ENCODE data around the gene CFAP68. TPM values are rescaled to one million over a fixed set of nuclear protein-coding genes. Genes with fewer than 3 reads are reported as not detected.

CFAP68 gene
- total and polyA plus RNA-seq, 10 of the 15 experiments (the other 5 are each of a cell fraction or from before 2014, with no cell fraction given): 35.7 to 84.4 (median 64.1) TPM

DNA sequence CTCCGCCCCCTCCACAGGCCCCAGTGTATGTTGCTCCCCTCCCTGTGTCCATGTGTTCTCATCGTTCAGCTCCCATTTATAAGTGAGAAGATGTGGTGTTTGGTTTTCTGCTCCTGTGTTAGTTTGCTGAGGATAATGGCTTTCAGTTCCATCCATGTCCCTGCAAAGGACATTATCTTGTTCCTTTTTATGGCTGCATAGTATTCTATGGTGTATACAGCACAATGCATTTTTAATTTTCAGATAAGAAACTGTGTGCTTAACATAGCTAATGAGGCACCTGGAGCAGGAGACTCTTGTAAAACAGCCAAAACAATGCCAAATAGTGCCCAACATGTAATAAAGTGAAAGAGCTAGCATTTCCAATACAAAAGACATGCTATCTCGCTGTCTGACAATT is 29.7 kb upstream of the CFAP68 start:
- Histone ChIP-seq H3K4me2 (ENCODE audit: control insufficient read depth, insufficient read depth) (no peak overlapping the region), H4K20me1 (ENCODE audit: control insufficient read depth, insufficient read depth) (no peaks in the 10 kb centered on the region), H3K79me2 (ENCODE audit: control insufficient read depth, insufficient read depth, low read length) (no peaks in the 10 kb centered on the region), H3K4me3 (no peak overlapping the region), H3K27ac (ENCODE audit: control insufficient read depth, insufficient read depth) (no peak overlapping the region), H3K27me3 (replicated peaks in 1 of 2; ENCODE audit: control insufficient read depth in 2 of 2, insufficient read depth in 2 of 2, low read length in 1 of 2) (no peaks in the 10 kb centered on the region), H3K9me3 (replicated peaks; ENCODE audit: control insufficient read depth, insufficient read depth, low read length) (no peaks in the 10 kb centered on the region), H2AFZ (ENCODE audit: control insufficient read depth, low read depth, low read length) (no peak overlapping the region), H3K36me3 (ENCODE audit: control insufficient read depth in 2 of 2, insufficient read depth in 2 of 2, low read length in 1 of 2) (no peaks in the 10 kb centered on the region; a peak in 1 of 4 replicates), H3K4me1 (ENCODE audit: control insufficient read depth, insufficient read depth, low read length) (no peaks in the 10 kb centered on the region), H3K9ac (ENCODE audit: control insufficient read depth, insufficient read depth, low read length) (no peak overlapping the region)
- BruUV-seq (replicated peaks): no TSS peak
- ATAC-seq: no peak
- RAD21 ChIA-PET (ENCODE audit: unreplicated experiment): no interaction called here
- TF ChIP-seq, protein P1, sequence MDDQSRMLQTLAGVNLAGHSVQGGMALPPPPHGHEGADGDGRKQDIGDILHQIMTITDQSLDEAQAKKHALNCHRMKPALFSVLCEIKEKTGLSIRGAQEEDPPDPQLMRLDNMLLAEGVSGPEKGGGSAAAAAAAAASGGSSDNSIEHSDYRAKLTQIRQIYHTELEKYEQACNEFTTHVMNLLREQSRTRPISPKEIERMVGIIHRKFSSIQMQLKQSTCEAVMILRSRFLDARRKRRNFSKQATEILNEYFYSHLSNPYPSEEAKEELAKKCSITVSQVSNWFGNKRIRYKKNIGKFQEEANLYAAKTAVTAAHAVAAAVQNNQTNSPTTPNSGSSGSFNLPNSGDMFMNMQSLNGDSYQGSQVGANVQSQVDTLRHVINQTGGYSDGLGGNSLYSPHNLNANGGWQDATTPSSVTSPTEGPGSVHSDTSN (IDR thresholded peaks at IDR 0.05; ENCODE audit: insufficient replicate concordance, low read depth, low read length): no peak
- TF ChIP-seq TCF7 (IDR thresholded peaks at IDR 0.05; ENCODE audit: borderline replicate concordance): no peak
- no peak for TF ChIP-seq FOXM1 (IDR thresholded peaks at IDR 0.05; ENCODE audit: low read depth, low read length)
- no peak for TF ChIP-seq MAX (IDR thresholded peaks at IDR 0.05; ENCODE audit: low read depth, low read length)
- TF ChIP-seq HDGF (IDR thresholded peaks at IDR 0.05): no peak
- no peak for TF ChIP-seq TBL1XR1 (IDR thresholded peaks at IDR 0.05; ENCODE audit: low read depth, low read length)
- TF ChIP-seq, protein P2, sequence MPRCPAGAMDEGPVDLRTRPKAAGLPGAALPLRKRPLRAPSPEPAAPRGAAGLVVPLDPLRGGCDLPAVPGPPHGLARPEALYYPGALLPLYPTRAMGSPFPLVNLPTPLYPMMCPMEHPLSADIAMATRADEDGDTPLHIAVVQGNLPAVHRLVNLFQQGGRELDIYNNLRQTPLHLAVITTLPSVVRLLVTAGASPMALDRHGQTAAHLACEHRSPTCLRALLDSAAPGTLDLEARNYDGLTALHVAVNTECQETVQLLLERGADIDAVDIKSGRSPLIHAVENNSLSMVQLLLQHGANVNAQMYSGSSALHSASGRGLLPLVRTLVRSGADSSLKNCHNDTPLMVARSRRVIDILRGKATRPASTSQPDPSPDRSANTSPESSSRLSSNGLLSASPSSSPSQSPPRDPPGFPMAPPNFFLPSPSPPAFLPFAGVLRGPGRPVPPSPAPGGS (IDR thresholded peaks at IDR 0.05; ENCODE audit: borderline replicate concordance, insufficient read depth, low read depth, low read length, poor library complexity, severe bottlenecking): no peak
- TF ChIP-seq RB1 (IDR thresholded peaks at IDR 0.05; ENCODE audit: borderline replicate concordance): no peak
- TF ChIP-seq ZNF217 (IDR thresholded peaks at IDR 0.05): no peak
- no peak for TF ChIP-seq SREBF2 (IDR thresholded peaks at IDR 0.05; ENCODE audit: low read length)
- TF ChIP-seq, protein P3, sequence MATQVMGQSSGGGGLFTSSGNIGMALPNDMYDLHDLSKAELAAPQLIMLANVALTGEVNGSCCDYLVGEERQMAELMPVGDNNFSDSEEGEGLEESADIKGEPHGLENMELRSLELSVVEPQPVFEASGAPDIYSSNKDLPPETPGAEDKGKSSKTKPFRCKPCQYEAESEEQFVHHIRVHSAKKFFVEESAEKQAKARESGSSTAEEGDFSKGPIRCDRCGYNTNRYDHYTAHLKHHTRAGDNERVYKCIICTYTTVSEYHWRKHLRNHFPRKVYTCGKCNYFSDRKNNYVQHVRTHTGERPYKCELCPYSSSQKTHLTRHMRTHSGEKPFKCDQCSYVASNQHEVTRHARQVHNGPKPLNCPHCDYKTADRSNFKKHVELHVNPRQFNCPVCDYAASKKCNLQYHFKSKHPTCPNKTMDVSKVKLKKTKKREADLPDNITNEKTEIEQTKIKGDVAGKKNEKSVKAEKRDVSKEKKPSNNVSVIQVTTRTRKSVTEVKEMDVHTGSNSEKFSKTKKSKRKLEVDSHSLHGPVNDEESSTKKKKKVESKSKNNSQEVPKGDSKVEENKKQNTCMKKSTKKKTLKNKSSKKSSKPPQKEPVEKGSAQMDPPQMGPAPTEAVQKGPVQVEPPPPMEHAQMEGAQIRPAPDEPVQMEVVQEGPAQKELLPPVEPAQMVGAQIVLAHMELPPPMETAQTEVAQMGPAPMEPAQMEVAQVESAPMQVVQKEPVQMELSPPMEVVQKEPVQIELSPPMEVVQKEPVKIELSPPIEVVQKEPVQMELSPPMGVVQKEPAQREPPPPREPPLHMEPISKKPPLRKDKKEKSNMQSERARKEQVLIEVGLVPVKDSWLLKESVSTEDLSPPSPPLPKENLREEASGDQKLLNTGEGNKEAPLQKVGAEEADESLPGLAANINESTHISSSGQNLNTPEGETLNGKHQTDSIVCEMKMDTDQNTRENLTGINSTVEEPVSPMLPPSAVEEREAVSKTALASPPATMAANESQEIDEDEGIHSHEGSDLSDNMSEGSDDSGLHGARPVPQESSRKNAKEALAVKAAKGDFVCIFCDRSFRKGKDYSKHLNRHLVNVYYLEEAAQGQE (IDR thresholded peaks at IDR 0.05; ENCODE audit: low read depth, low read length): no peak
- TF ChIP-seq IRF4 (IDR thresholded peaks at IDR 0.05; ENCODE audit: low read depth, low read length): no peak
- no peak for TF ChIP-seq SMARCA5 (IDR thresholded peaks at IDR 0.05)
- SMC1A ChIA-PET (ENCODE audit: uncharacterized antibody, unreplicated experiment): interaction anchor here (0.7 to 1.1 kb wide), 2 partner anchors 8 to 61 kb away, joined by 3 to 4 read pairs; no protein-coding TSS in a partner anchor
- no peak for FAIRE-seq
- WGBS (ENCODE audit: insufficient coverage, insufficient replicate concordance, low lambda C conversion rate, missing lambda C conversion rate): 100% methylated on average over 3 of the region's 3 CpGs
- in situ Hi-C loops (cut with MboI): no loop called here
- CTCF ChIA-PET: interaction anchor here (1.2 to 1.6 kb wide), 4 partner anchors 8 to 252 kb away, joined by 3 to 4 read pairs (median 3); partner anchors contain the start of gene ALG9
- DNase-seq (ENCODE audit: low read depth, low spot score): no peak
- POLR2A ChIA-PET: interaction anchor here (0.9 kb wide), 1 partner anchor 118 kb away, joined by 3 read pairs; no protein-coding TSS in a partner anchor
- intact Hi-C loops (cut with micrococcal nuclease; ENCODE audit: unreplicated experiment): loop anchor here (10.0 kb wide), 1 partner anchor 395 kb away; no protein-coding TSS in a partner anchor
